Measurements from ENCODE around the gene HEPH. TPM values are rescaled to one million over a fixed set of nuclear protein-coding genes. Genes with fewer than 3 reads are reported as not detected.

The HEPH gene
- total and polyA plus RNA-seq, 2 donors (not counting 1 experiment from before 2014, with no cell fraction given): not detected

- peaks cover 11% of the 10 kb centered on the region for H3K4me1 Mint-ChIP-seq
- intact Hi-C loops (cut with micrococcal nuclease): no loop called here
- Histone ChIP-seq H3K4me2 (replicated peaks; ENCODE audit: low read depth, low read length, poor library complexity, severe bottlenecking) (no peak overlapping the region), H3K4me1 (ENCODE audit: control insufficient read depth in 2 of 2, insufficient read depth in 2 of 2, low read length in 2 of 2) (no peaks in the 10 kb centered on the region), H3K4me3 (ENCODE audit: control extremely low read depth in 1 of 5, extremely low read depth in 1 of 5, insufficient read depth in 1 of 5, low read depth in 2 of 5, low read length in 4 of 5) (no peak overlapping the region), H2AFZ (ENCODE audit: insufficient read depth, low read depth, low read length, poor library complexity, severe bottlenecking) (no peak overlapping the region), H4K20me1 (ENCODE audit: control insufficient read depth, insufficient read depth, low read length, poor library complexity, severe bottlenecking) (no peaks in the 10 kb centered on the region), H3K9ac (ENCODE audit: low read length) (no peak overlapping the region), H3K9me3 (ENCODE audit: control extremely low read depth in 1 of 3, control insufficient read depth in 2 of 3, insufficient read depth in 1 of 3, low read length in 2 of 3) (no peaks in the 10 kb centered on the region), H3K36me3 (replicated peaks in 1 of 2; ENCODE audit: control extremely low read depth in 1 of 2, control insufficient read depth in 1 of 2, extremely low read depth in 1 of 2, insufficient read depth in 2 of 2, low read length in 1 of 2) (no peaks in the 10 kb centered on the region), H3K27ac (ENCODE audit: low read length in 2 of 2) (no peak overlapping the region), H3K79me2 (ENCODE audit: control insufficient read depth, insufficient read depth, low read length) (no peaks in the 10 kb centered on the region), H3K27me3 (replicated peaks in 1 of 4; ENCODE audit: control extremely low read depth in 1 of 4, control insufficient read depth in 3 of 4, insufficient read depth in 4 of 4, low read length in 3 of 4) (peaks cover 0 to 3% (median 0%) of the 10 kb centered on the region in 4 experiments)
- no peaks in the 10 kb centered on the region for H3K9me3 Mint-ChIP-seq (ENCODE audit: insufficient read depth)
- ChIA-PET POLR2A (no interaction called here), CTCF (no interaction called here)
- H3K27me3 Mint-ChIP-seq: peaks cover 6% of the 10 kb centered on the region
- DNase-seq: no peak
- TF ChIP-seq CTCF (IDR thresholded peaks at IDR 0.05) (no peak), EZH2 (IDR thresholded peaks at IDR 0.05; ENCODE audit: borderline replicate concordance, insufficient read depth, low read depth, low read length, poor library complexity, severe bottlenecking) (no peak)
- H3K27ac Mint-ChIP-seq: no peak overlapping the region
- H3K4me3 Mint-ChIP-seq: no peak overlapping the region
- ATAC-seq (ENCODE audit: low read depth): no peak
Measured at GRCh38 chrX:66193821-66194220, 29.8 kb downstream of the HEPH start.

- no peak overlapping the region for H3K9ac ChIP-seq (ENCODE audit: low read length)
- no peaks in the 10 kb centered on the region for H3K9me3 ChIP-seq (ENCODE audit: control extremely low read depth in 1 of 3, control insufficient read depth in 2 of 3, insufficient read depth in 1 of 3, low read length in 2 of 3)
- no peaks in the 10 kb centered on the region for H3K4me1 ChIP-seq (ENCODE audit: control insufficient read depth in 2 of 2, insufficient read depth in 2 of 2, low read length in 2 of 2)
- intact Hi-C loops (cut with micrococcal nuclease): no loop called here
- no peaks in the 10 kb centered on the region for H3K36me3 ChIP-seq (replicated peaks in 1 of 2; ENCODE audit: control extremely low read depth in 1 of 2, control insufficient read depth in 1 of 2, extremely low read depth in 1 of 2, insufficient read depth in 2 of 2, low read length in 1 of 2)
- Mint-ChIP-seq H3K4me3 (no peak overlapping the region), H3K27ac (no peak overlapping the region), H3K9me3 (ENCODE audit: insufficient read depth) (no peaks in the 10 kb centered on the region), H3K4me1 (peaks cover 11% of the 10 kb centered on the region), H3K27me3 (no peaks in the 10 kb centered on the region)
- no peak overlapping the region for H3K27ac ChIP-seq (ENCODE audit: low read length in 2 of 2)
- ATAC-seq (ENCODE audit: low read depth): no peak
- H3K27me3 ChIP-seq (replicated peaks in 1 of 4; ENCODE audit: control extremely low read depth in 1 of 4, control insufficient read depth in 3 of 4, insufficient read depth in 4 of 4, low read length in 3 of 4): no peaks in the 10 kb centered on the region
- 72% methylated on average over 3 of the region's 4 CpGs for WGBS (ENCODE audit: insufficient coverage)
- TF ChIP-seq EZH2 (IDR thresholded peaks at IDR 0.05; ENCODE audit: borderline replicate concordance, insufficient read depth, low read depth, low read length, poor library complexity, severe bottlenecking) (no peak), CTCF (IDR thresholded peaks at IDR 0.05) (no peak)
- no peak overlapping the region for H3K4me3 ChIP-seq (ENCODE audit: control extremely low read depth in 1 of 5, extremely low read depth in 1 of 5, insufficient read depth in 1 of 5, low read depth in 2 of 5, low read length in 4 of 5)
- H2AFZ ChIP-seq (ENCODE audit: insufficient read depth, low read depth, low read length, poor library complexity, severe bottlenecking): no peak overlapping the region
- no peak for DNase-seq
- CTCF ChIA-PET: no interaction called here
- H4K20me1 ChIP-seq (ENCODE audit: control insufficient read depth, insufficient read depth, low read length, poor library complexity, severe bottlenecking): no peaks in the 10 kb centered on the region
- H3K79me2 ChIP-seq (ENCODE audit: control insufficient read depth, insufficient read depth, low read length): no peaks in the 10 kb centered on the region
- H3K4me2 ChIP-seq (replicated peaks; ENCODE audit: low read depth, low read length, poor library complexity, severe bottlenecking): no peak overlapping the region
- POLR2A ChIA-PET: no interaction called here
Measured at GRCh38 chrX:66200050-66200664, 36.1 kb downstream of the HEPH start.
